Measurements from ENCODE around the gene GTSF1L. TPM values are rescaled to one million over a fixed set of nuclear protein-coding genes. Genes with fewer than 3 reads are reported as not detected.

Gene GTSF1L
- not detected for total RNA-seq
- polyA plus RNA-seq: not detected

DNA sequence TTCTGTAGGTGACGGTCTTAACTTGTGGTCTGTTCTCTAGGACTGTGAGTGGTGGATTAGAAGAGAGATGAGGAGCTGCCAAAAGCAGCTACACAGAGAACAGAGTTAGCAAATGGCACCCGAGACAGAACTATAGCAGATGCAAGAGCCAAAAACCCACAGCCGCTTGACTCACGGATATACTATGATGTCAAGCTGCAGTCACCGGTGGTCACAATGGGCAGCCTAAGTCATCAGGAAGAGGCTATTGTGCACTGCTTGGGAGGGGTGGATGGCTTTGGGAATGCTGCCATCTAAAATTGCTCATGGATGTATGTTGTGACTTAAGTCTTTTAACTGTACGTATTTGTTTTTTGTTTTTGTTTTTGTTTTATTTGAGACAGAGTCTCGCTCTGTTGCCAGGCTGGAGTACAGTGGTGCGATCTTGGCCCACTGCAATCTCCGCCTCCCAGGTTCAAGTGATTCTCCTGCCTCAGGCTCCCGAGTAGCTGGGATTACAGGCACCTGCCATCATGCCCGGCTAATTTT is at the start of gene GTSF1L:
TSS of gene GTSF1L (minus strand) at position 192 of the 528 bp plus-strand sequence. CDS start 308 bp downstream, outside the sequence.
- Histone ChIP-seq H3K27me3 (no peaks in the 10 kb centered on the region), H3K4me3 (no peak within 1 kb of the TSS), H3K27ac (no peak within 1 kb of the TSS), H3K9me3 (no peaks in the 10 kb centered on the region), H3K36me3 (no peaks in the 10 kb centered on the region), H3K4me1 (no peaks in the 10 kb centered on the region)
- ATAC-seq (no peak), DNase-seq (no peak), FAIRE-seq (no peak)
- TF ChIP-seq, protein P1, sequence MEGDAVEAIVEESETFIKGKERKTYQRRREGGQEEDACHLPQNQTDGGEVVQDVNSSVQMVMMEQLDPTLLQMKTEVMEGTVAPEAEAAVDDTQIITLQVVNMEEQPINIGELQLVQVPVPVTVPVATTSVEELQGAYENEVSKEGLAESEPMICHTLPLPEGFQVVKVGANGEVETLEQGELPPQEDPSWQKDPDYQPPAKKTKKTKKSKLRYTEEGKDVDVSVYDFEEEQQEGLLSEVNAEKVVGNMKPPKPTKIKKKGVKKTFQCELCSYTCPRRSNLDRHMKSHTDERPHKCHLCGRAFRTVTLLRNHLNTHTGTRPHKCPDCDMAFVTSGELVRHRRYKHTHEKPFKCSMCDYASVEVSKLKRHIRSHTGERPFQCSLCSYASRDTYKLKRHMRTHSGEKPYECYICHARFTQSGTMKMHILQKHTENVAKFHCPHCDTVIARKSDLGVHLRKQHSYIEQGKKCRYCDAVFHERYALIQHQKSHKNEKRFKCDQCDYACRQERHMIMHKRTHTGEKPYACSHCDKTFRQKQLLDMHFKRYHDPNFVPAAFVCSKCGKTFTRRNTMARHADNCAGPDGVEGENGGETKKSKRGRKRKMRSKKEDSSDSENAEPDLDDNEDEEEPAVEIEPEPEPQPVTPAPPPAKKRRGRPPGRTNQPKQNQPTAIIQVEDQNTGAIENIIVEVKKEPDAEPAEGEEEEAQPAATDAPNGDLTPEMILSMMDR (IDR thresholded peaks at IDR 0.05): no peak
- 85 to 87% methylated on average over 11 of the region's 11 CpGs for WGBS, 2 donors
- intact Hi-C loops (cut with DNase I): no loop called here

DNA sequence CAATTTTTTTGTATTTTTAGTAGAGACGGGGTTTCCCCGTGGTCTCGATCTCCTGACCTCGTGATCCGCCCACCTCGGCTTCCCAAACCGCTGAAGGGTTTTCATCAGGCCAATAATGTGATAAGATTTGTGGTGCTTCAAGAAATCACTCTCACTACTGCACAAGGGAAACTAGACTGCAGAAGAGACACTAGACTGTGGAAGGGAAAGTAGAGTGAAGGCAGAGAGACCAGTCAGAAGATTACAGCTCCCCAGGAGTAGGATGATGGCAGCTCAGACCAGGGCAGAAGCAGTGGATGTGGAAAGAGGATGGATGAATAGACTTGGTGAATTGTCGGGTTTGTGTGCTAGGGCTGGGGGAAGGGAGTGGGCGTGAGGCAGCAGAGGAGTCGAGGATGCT is 48.0 kb upstream of the GTSF1L start:
- 66 to 84% methylated on average over 10 of the region's 10 CpGs for WGBS, 2 donors
- no peaks in the 10 kb centered on the region for H3K4me1 ChIP-seq

GRCh38 chr20:43771503-43772190 is 44.8 kb upstream of the GTSF1L start:
- no peak for FAIRE-seq
- no peaks in the 10 kb centered on the region for H3K4me1 ChIP-seq
- no peaks in the 10 kb centered on the region for H3K36me3 ChIP-seq
- no peak overlapping the region for H3K27ac ChIP-seq
- H3K9me3 ChIP-seq: no peaks in the 10 kb centered on the region
- peaks cover 0 to 7% (median 0%) of the 10 kb centered on the region in 4 donors for H3K27me3 ChIP-seq
- DNase-seq: no peak
- TF ChIP-seq, protein P1 (IDR thresholded peaks at IDR 0.05): no peak
- ATAC-seq: no peak
- WGBS, 2 donors: 70 to 77% methylated on average over 9 of the region's 9 CpGs
- H3K4me3 ChIP-seq: no peak overlapping the region
- intact Hi-C loops (cut with DNase I): no loop called here

More for the DNA sequence above, 48.0 kb upstream of the GTSF1L start:
- intact Hi-C loops (cut with DNase I): no loop called here
- Histone ChIP-seq H3K9me3 (no peaks in the 10 kb centered on the region), H3K27ac (no peak overlapping the region), H3K36me3 (no peaks in the 10 kb centered on the region), H3K27me3 (peaks cover 0 to 7% (median 0%) of the 10 kb centered on the region in 4 donors), H3K4me3 (no peak overlapping the region)
- FAIRE-seq (no peak), ATAC-seq (no peak), DNase-seq (no peak)
- TF ChIP-seq, protein P1 (IDR thresholded peaks at IDR 0.05): no peak

DNA sequence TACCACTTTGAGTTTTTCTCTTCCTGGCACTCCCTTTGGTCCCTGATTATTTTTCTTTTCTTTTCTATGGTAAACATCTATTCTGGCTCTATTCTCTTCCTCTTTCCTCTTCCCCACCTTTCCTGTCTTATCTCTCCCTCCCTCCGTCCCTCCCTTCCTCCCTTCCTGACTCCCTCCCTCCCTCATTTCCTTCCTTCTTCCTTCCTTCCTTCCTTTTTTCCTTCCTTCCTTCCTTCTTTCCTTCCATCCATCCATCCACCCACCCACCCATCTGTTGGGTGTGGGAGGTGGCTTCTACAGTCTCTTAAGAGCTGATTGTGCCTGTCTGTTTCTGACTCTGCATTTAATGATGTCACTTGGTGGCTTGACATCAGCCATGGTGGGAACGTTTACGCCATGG is 43.5 kb upstream of the GTSF1L start:
- TF ChIP-seq, protein P1 (IDR thresholded peaks at IDR 0.05): no peak
- H3K36me3 ChIP-seq: no peaks in the 10 kb centered on the region
- peaks cover 0 to 7% (median 0%) of the 10 kb centered on the region in 4 donors for H3K27me3 ChIP-seq
- H3K4me3 ChIP-seq: no peak overlapping the region
- no peak overlapping the region for H3K27ac ChIP-seq
- no peaks in the 10 kb centered on the region for H3K9me3 ChIP-seq
- H3K4me1 ChIP-seq: no peaks in the 10 kb centered on the region
- FAIRE-seq: no peak
- no peak for ATAC-seq
- no peak for DNase-seq
- intact Hi-C loops (cut with DNase I): no loop called here
- WGBS, 2 donors: 55 to 59% methylated on average over 3 of the region's 3 CpGs

Data from pancreas (tissue), 10 donors.